ENCODE results near the gene PFKFB4. TPM values are rescaled to one million over a fixed set of nuclear protein-coding genes. Genes with fewer than 3 reads are reported as not detected.

The PFKFB4 gene
- total RNA-seq, 1 donor from 2014 or later = 18.2 TPM

DNA sequence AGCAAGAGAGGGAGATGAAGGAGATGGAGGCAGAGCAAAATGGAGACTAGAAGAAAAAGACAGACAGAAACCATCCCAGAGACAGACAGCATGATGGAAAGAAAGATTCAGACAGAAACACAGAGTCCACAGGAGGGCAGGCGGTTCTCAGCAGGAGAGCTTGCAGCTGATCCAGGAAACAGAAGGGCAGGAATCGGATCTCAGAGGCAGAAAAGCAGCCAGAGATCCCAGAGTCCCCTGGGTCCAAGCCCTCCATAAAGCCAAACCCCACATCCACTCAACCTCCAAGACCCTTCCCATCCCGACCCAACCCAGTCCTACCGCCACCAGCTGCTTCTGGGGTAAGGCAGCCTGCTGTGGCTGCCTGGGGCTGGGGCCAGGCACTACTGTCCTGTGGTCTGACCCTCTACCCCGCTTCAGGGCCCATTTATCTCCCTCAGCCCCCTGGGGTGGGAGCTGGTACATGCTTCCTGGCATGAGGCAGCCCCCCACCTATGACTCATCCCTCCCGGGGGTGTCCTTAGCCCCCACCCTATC is 6.8 kb upstream of the PFKFB4 start, which contains the start of gene UCN2:
Gene UCN2, minus strand, starts transcription at position 400 of the 537 bp plus-strand sequence. CDS start 657 bp downstream, outside the sequence.
- H3K36me3 ChIP-seq (ENCODE audit: control insufficient read depth, insufficient read depth, low read length) = peaks cover 38% of the 10 kb centered on the region

DNA sequence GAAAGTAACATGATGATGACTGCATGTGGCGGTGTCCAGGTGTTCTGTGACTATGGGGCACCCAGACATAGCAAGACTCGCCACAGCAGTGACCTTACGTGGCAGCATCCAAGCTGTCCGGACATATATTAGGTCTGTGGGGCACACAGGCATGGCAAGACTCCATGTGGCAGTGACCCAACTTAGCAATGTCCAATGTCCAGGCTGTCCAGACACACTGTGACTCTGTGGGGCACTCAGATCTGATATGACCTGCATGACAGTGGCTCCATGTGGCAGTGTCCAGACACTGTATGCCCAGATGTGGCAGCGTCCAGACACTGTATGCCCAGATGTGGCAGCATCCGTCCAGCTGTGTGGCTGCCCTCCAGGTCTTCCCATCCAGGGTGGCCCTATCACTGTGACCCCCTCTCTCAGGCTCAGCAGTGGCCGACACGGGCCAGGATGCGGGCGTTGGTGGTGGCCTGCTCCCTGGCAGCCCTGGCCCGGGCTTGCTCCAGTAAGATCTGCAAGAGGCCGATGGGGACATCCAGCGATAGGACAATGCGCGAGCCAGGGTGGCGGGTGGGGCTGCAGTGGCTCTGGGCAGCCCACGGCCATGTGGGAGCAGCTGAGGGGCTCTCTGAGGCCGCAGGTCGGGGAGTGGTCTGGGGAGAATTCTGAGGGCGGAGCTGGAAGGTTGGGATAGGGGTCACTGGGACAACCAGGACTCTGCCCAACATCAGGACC is 5.9 kb upstream of the PFKFB4 start:
- FAIRE-seq = no peak

More for the DNA sequence above, 6.8 kb upstream of the PFKFB4 start, which contains the start of gene UCN2:
- TF ChIP-seq, protein P1, sequence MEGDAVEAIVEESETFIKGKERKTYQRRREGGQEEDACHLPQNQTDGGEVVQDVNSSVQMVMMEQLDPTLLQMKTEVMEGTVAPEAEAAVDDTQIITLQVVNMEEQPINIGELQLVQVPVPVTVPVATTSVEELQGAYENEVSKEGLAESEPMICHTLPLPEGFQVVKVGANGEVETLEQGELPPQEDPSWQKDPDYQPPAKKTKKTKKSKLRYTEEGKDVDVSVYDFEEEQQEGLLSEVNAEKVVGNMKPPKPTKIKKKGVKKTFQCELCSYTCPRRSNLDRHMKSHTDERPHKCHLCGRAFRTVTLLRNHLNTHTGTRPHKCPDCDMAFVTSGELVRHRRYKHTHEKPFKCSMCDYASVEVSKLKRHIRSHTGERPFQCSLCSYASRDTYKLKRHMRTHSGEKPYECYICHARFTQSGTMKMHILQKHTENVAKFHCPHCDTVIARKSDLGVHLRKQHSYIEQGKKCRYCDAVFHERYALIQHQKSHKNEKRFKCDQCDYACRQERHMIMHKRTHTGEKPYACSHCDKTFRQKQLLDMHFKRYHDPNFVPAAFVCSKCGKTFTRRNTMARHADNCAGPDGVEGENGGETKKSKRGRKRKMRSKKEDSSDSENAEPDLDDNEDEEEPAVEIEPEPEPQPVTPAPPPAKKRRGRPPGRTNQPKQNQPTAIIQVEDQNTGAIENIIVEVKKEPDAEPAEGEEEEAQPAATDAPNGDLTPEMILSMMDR (IDR thresholded peaks at IDR 0.05; ENCODE audit: insufficient read depth, low read length, severe bottlenecking) = no peak
- no peak for DNase-seq (ENCODE audit: low read depth)
- no peak for FAIRE-seq
- Histone ChIP-seq H3K4me3 (ENCODE audit: low read depth, low read length) (no peak within 1 kb of the TSS), H3K27me3 (ENCODE audit: control insufficient read depth, insufficient read depth, low read length) (no peaks in the 10 kb centered on the region)

DNA sequence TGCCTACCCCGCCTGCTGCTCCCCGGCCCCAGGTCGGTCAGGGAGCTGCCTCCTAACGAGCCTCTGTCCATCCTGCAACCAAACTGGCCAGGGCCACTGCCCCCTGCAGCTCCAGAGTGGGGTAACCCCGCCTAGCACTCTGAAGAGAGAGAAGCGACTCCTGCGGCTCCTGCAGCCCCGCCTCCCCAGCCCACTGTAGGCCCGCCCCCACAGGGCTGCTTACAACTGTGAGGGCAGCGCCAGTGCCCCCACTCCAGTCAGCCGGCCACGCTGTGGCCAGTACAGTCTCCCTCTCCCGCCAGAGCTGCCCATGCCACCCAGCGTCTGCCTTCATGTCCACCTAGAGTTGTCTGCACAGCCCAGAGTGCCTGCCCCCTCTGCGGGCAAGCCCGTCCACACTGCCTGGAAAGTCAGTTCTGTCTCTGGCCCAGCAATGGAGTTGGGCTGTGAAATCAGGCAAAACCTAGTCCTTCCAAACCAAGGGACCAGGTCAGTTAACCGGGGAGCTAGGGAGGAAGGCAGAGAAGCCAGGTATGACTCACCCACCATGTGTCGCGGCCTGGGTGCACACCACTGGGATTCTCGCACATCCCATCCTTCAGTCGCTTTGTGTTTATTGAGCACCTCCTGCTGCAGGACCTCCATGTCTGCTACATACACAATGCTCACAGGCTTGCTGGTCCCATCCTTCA is 4.6 kb upstream of the PFKFB4 start:
- DNase-seq (ENCODE audit: low read depth) = no peak
- TF ChIP-seq, protein P1 (IDR thresholded peaks at IDR 0.05; ENCODE audit: insufficient read depth, low read length, severe bottlenecking) = no peak
- Histone ChIP-seq H3K4me3 (ENCODE audit: low read depth, low read length) (no peak overlapping the region), H3K36me3 (ENCODE audit: control insufficient read depth, insufficient read depth, low read length) (peaks cover 21% of the 10 kb centered on the region), H3K27me3 (ENCODE audit: control insufficient read depth, insufficient read depth, low read length) (no peaks in the 10 kb centered on the region)
- peak; percentile 32 for FAIRE-seq

More for the DNA sequence above, 5.9 kb upstream of the PFKFB4 start:
- H3K36me3 ChIP-seq (ENCODE audit: control insufficient read depth, insufficient read depth, low read length) = peaks cover 30% of the 10 kb centered on the region
- no peak overlapping the region for H3K4me3 ChIP-seq (ENCODE audit: low read depth, low read length)
- no peak for DNase-seq (ENCODE audit: low read depth)
- TF ChIP-seq, protein P1 (IDR thresholded peaks at IDR 0.05; ENCODE audit: insufficient read depth, low read length, severe bottlenecking) = no peak
- H3K27me3 ChIP-seq (ENCODE audit: control insufficient read depth, insufficient read depth, low read length) = no peaks in the 10 kb centered on the region

DNA sequence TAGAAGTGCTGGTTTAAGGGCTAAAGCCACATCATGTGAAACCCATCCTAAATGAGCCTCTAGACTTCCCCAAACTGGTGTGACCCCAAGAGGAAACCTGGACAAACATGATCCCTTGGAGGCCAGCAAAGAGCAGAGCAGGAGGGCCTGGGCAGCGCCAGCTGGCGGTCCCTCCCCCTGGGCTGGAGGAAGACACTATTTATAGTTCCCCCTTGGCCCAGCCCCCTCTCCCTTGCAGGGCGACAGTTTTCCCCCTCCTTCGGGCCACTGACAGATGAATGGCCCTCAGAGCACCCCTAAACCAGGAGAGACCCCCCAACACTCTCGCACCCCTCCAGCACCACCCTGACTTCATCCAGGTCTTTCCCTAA is 4.0 kb upstream of the PFKFB4 start:
- no peak overlapping the region for H3K4me3 ChIP-seq (ENCODE audit: low read depth, low read length)
- FAIRE-seq (no peak), DNase-seq (ENCODE audit: low read depth) (no peak)
- H3K36me3 ChIP-seq (ENCODE audit: control insufficient read depth, insufficient read depth, low read length) = peaks cover 16% of the 10 kb centered on the region
- no peaks in the 10 kb centered on the region for H3K27me3 ChIP-seq (ENCODE audit: control insufficient read depth, insufficient read depth, low read length)
- TF ChIP-seq, protein P1 (IDR thresholded peaks at IDR 0.05; ENCODE audit: insufficient read depth, low read length, severe bottlenecking) = no peak

DNA sequence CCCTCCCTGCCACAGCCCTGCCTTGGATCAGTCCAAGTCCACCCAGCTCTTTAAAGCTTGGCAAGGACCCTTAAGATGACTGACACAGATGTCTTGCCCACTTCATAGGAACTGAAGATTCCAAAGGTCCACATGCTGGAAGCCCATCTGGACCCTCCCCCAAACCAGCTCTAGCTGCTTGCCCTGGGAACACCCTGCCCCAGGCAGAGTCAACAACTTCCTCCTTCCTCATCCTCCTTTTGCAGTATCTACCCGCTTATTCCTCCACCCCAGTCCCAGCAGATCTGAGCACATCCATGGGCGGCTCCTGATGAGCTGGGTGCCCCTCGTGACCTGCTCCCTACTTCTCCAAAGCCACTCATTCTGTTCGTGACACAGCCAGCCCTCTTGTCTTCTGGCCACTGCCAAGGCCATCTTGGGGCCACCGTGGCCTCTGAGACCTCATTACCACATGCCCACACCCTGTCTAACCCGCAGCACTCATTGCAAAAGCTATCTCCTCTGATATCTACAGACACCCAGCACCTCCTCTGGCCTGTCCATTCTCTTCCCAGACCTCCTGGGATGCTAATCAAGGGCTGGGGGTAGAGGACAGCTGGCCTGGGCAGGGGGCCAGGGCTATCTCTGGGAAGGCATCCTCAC is 2.0 kb upstream of the PFKFB4 start:
- TF ChIP-seq, protein P1 (IDR thresholded peaks at IDR 0.05; ENCODE audit: insufficient read depth, low read length, severe bottlenecking) = no peak
- Histone ChIP-seq H3K36me3 (ENCODE audit: control insufficient read depth, insufficient read depth, low read length) (peaks cover 8% of the 10 kb centered on the region), H3K27me3 (ENCODE audit: control insufficient read depth, insufficient read depth, low read length) (no peaks in the 10 kb centered on the region), H3K4me3 (ENCODE audit: low read depth, low read length) (no peak overlapping the region)
- DNase-seq (ENCODE audit: low read depth) = no peak
- no peak for FAIRE-seq
